H1 (cell line): ENCODE data around the gene CMSS1.

Source experiments
- BRCA1 ChIP-seq: IDR thresholded peaks from 2 replicates; pipeline ENCODE4 v1.6.1; 2012; ENCODE audit warnings: low read depth, low read length, improper control_type of control experiment
- EZH2 ChIP-seq: fragments of 200-600 bp; sonication (generic); IDR thresholded peaks from 2 replicates; pipeline ENCODE4 v1.7.1; 2012; ENCODE audit warnings: low read depth, mild to moderate bottlenecking, moderate library complexity, low read length, inconsistent platforms; ENCODE audit not compliant: severe bottlenecking
- JUND ChIP-seq: IDR thresholded peaks from 2 replicates; pipeline ENCODE4 v1.6.1; 2011; ENCODE audit warnings: mild to moderate bottlenecking, improper control_type of control experiment, low read length
- RFX5 ChIP-seq: IDR thresholded peaks from 2 replicates; pipeline ENCODE4 v1.6.1; 2011; ENCODE audit warnings: low read depth, low read length, improper control_type of control experiment, borderline replicate concordance
- TAF7 ChIP-seq: optimal IDR thresholded peaks from 2 replicates; pipeline ENCODE3; 2011; ENCODE audit warnings: low read depth, mild to moderate bottlenecking, inconsistent platforms, low read length, moderate library complexity, borderline replicate concordance
- ZNF274 ChIP-seq: IDR thresholded peaks from 2 replicates; pipeline ENCODE4 v1.7.0; 2012; ENCODE audit warnings: low read length, borderline replicate concordance; ENCODE audit errors: extremely low read depth
- TF ChIP-seq, protein P1 (sequence below), 3 experiments: IDR thresholded peaks; 1 replicate in 2 of 3; 2 replicates in 1 of 3; pipeline versions ENCODE4 v1.5.1 to v1.6.1; 2011; ENCODE audit warnings: low read length in 3 of 3, mild to moderate bottlenecking in 3 of 3, inconsistent platforms in 2 of 3, low read depth in 1 of 3, moderate library complexity in 1 of 3; ENCODE audit not compliant: insufficient read depth in 1 of 3; ENCODE audit errors: control extremely low read depth in 1 of 3

DNA sequence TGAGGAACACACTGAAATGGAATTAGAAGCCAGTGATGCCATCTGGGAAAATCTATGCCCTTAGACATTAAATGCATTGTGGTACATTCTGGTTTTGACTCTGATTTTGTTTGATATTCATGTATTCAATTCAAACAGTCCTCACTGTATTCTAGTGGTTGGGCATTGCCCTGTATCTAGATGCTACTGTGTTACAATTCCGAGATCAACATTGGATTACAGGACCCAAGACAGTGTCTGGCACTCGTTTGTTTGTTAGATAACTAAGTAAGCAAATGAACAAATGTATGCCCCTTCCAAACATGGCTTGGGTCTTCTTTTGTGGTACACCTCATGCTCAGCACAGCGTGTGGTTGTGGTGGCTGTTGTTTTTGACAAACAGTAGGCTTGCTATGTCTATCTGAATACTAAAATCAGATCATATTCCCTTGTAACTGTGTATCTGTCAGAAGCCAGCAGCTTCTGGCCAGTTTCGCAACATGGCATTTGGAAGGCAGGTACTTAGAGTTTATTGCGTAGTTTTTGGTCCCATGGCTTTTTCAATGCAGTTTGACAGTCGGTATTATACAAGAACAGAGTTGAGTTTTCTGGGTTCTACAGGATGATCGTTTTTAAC is 290.9 kb downstream of the CMSS1 start:
- TF ChIP-seq, protein P1, sequence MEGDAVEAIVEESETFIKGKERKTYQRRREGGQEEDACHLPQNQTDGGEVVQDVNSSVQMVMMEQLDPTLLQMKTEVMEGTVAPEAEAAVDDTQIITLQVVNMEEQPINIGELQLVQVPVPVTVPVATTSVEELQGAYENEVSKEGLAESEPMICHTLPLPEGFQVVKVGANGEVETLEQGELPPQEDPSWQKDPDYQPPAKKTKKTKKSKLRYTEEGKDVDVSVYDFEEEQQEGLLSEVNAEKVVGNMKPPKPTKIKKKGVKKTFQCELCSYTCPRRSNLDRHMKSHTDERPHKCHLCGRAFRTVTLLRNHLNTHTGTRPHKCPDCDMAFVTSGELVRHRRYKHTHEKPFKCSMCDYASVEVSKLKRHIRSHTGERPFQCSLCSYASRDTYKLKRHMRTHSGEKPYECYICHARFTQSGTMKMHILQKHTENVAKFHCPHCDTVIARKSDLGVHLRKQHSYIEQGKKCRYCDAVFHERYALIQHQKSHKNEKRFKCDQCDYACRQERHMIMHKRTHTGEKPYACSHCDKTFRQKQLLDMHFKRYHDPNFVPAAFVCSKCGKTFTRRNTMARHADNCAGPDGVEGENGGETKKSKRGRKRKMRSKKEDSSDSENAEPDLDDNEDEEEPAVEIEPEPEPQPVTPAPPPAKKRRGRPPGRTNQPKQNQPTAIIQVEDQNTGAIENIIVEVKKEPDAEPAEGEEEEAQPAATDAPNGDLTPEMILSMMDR (IDR thresholded peaks at IDR 0.05; ENCODE audit: control extremely low read depth in 1 of 3, insufficient read depth in 1 of 3, low read depth in 1 of 3, low read length in 3 of 3) = no peak
- no peak for TF ChIP-seq ZNF274
- no peak for TF ChIP-seq RFX5
- no peak for TF ChIP-seq JUND
- TF ChIP-seq BRCA1 = no peak
- TF ChIP-seq TAF7 = no peak
- no peak for TF ChIP-seq EZH2
